Stomach (tissue), 4 donors: ENCODE results near the gene RAB27A.

Experiments
- CTCF ChIP-seq, 7 experiments: fragments of 450-650 bp in 4 of 7; fragments of 200-600 bp in 3 of 7; sonication (generic) in 3 of 7; IDR thresholded peaks; one replicate each; pipeline ENCODE4 v1.5.1; 2016 to 2019; ENCODE audit warnings: antibody characterized with exemption in 7 of 7, control low read depth in 2 of 7, mild to moderate bottlenecking in 1 of 7
- POLR2AphosphoS5 ChIP-seq, 3 donors: sonication (generic); formaldehyde crosslinking; IDR thresholded peaks; one replicate each; pipeline ENCODE4 v1.6.1; 2016; ENCODE audit warnings: antibody characterized with exemption in 3 of 3

- TF ChIP-seq CTCF (IDR thresholded peaks at IDR 0.05): no peak
- TF ChIP-seq POLR2AphosphoS5 (IDR thresholded peaks at IDR 0.05): no peak
Observed at GRCh38 chr15:55253580-55253979, 36.0 kb downstream of the RAB27A start.
